HepG2 (cell line): Measurements from ENCODE around the gene SEMA7A. TPM values are rescaled to one million over a fixed set of nuclear protein-coding genes. Genes with fewer than 3 reads are reported as not detected.

ENCODE experiments used
- BCL6 ChIP-seq: IDR thresholded peaks from 2 replicates; pipeline ENCODE4 v1.6.1; 2016; ENCODE audit warnings: missing genetic modification reagents, missing compliant biosample characterization
- CREM ChIP-seq, 2 experiments: sonication (generic) in 1 of 2; formaldehyde crosslinking in 1 of 2; IDR thresholded peaks; 2 replicates each; pipeline versions ENCODE4 v1.4.0 to v1.6.1; 2016 to 2020; ENCODE audit warnings: antibody characterized with exemption in 1 of 2, mild to moderate bottlenecking in 1 of 2, missing genetic modification reagents in 1 of 2
- E2F5 ChIP-seq: sonication (generic); formaldehyde crosslinking; conservative IDR thresholded peaks from 2 replicates; pipeline ENCODE4 v1.4.0; 2020; ENCODE audit warnings: missing genetic modification reagents
- FOXA1 ChIP-seq, 2 experiments: fragments of 450-650 bp in 1 of 2; sonication (generic) in 1 of 2; formaldehyde crosslinking in 1 of 2; IDR thresholded peaks; 2 replicates each; pipeline versions ENCODE4 v1.4.0 to v1.6.1; 2016 to 2020; ENCODE audit warnings: missing genetic modification reagents in 1 of 2
- FOXC1 ChIP-seq: sonication (generic); formaldehyde crosslinking; IDR thresholded peaks from 2 replicates; pipeline ENCODE4 v1.8.0; 2022; ENCODE audit warnings: mild to moderate bottlenecking, missing genetic modification reagents, borderline replicate concordance
- ISL2 ChIP-seq: sonication (generic); formaldehyde crosslinking; IDR thresholded peaks from 2 replicates; pipeline ENCODE4 v1.5.0; 2020; ENCODE audit warnings: missing genetic modification reagents
- NCOA2 ChIP-seq: sonication (generic); formaldehyde crosslinking; IDR thresholded peaks from 2 replicates; pipeline ENCODE4 v1.8.0; 2022; ENCODE audit warnings: inconsistent platforms
- NKX3-1 ChIP-seq: sonication (generic); formaldehyde crosslinking; IDR thresholded peaks from 2 replicates; pipeline ENCODE4 v1.5.0; 2020; ENCODE audit warnings: missing genetic modification reagents
- NR2F6 ChIP-seq, 2 experiments: IDR thresholded peaks; 2 replicates each; pipeline ENCODE4 v1.6.1; 2016; ENCODE audit warnings: antibody characterized with exemption in 1 of 2, mild to moderate bottlenecking in 1 of 2
- SAP130 ChIP-seq: IDR thresholded peaks from 2 replicates; pipeline ENCODE4 v1.6.1; 2016; ENCODE audit warnings: low read depth
- SMYD3 ChIP-seq: sonication (generic); formaldehyde crosslinking; IDR thresholded peaks from 2 replicates; pipeline ENCODE4 v1.8.1; 2023; ENCODE audit warnings: mild to moderate bottlenecking, missing genetic modification reagents
- ZBTB14 ChIP-seq: sonication (generic); formaldehyde crosslinking; IDR thresholded peaks from 2 replicates; pipeline ENCODE4 v1.4.0; 2020; ENCODE audit warnings: missing genetic modification reagents
- ZNF646 ChIP-seq: sonication (generic); formaldehyde crosslinking; IDR thresholded peaks from 2 replicates; pipeline ENCODE4 v1.9.0; 2021; ENCODE audit warnings: mild to moderate bottlenecking, missing genetic modification reagents
- ZNF687 ChIP-seq: sonication (generic); formaldehyde crosslinking; IDR thresholded peaks from 2 replicates; pipeline ENCODE4 v1.5.1; 2020; ENCODE audit warnings: mild to moderate bottlenecking, missing genetic modification reagents, moderate library complexity
- polyA plus RNA-seq, 8 experiments: library from polyadenylated mRNA; depleted of rRNA in 3 of 8; stranded (reverse) in 7 of 8; unstranded in 1 of 8; fragments of >200 nt; fragmentation: Illumina TruSeq in 4 of 8; extraction: Trizol in 4 of 8; gene quantifications; 2 replicates each; pipeline versions ENCODE4 v1.2.1 to v1.2.3, GENCODE V29; 2011 to 2016; ENCODE audit warnings: low read depth in 4 of 8, missing spikeins in 1 of 8, mixed read lengths in 1 of 8; ENCODE audit not compliant: insufficient read depth in 1 of 8
- total RNA-seq, 5 experiments: library from RNA; depleted of rRNA; stranded (reverse); fragments of >200 nt; fragmentation: Illumina TruSeq; extraction: Trizol; gene quantifications; 2 replicates each; pipeline ENCODE4 v1.2.3, GENCODE V29; 2016; ENCODE audit warnings: low read depth in 1 of 5

Gene SEMA7A
- total and polyA plus RNA-seq, 2 of the 13 experiments (the other 11 are each of a cell fraction or from before 2014, with no cell fraction given), result 9.0 to 15.8 TPM

- TF ChIP-seq ZNF687 (CRISPR knock-in tag) (peak; percentile 63), ISL2 (CRISPR knock-in tag) (peak; percentile 59; the same call in 1 of the 2 replicates), FOXC1 (CRISPR knock-in tag) (no peak), ZNF646 (CRISPR knock-in tag) (0 out of 2 replicates have a peak, but pooled peaks have one; percentile 36), E2F5 (CRISPR knock-in tag) (no peak), BCL6 (peak; percentile 57), ZBTB14 (CRISPR knock-in tag) (no peak), CREM (IDR thresholded peaks at IDR 0.05) (peak; percentile 55; the same call in 1 of the 2 replicates), CREM (CRISPR knock-in tag; IDR thresholded peaks at IDR 0.05) (no peak), NKX3-1 (0 out of 2 replicates have a peak, but pooled peaks have one; percentile 34), SAP130 (peak; percentile 31; the same call in 1 of the 2 replicates), SMYD3 (CRISPR knock-in tag) (no peak), FOXA1 (IDR thresholded peaks at IDR 0.05) (no peak), FOXA1 (CRISPR knock-in tag; IDR thresholded peaks at IDR 0.05) (peak; percentile 39; the same call in 1 of the 2 replicates), NCOA2 (peak; percentile 69), NR2F6 (IDR thresholded peaks at IDR 0.05) (peak; percentile 36; the same call in 1 of the 2 replicates), NR2F6 (CRISPR knock-in tag; IDR thresholded peaks at IDR 0.05) (peak; percentile 39; the same call in 1 of the 2 replicates)
Measured at GRCh38 chr15:74445816-74446763, 12.3 kb upstream of the SEMA7A start (continued).
